COR-L47 (cell line): Measurements from ENCODE around the gene MACF1.
A peak's percentile ranks its signal among the peaks of the same experiment; 100 is the strongest.

Experiments
- DNase-seq: peaks from one replicate; lab custom pipeline; 2025; lab: John Stamatoyannopoulos, UW

MACF1 gene

GRCh38 chr1:39266792-39267191 is 62.3 kb downstream of the MACF1 start:
- no peak for DNase-seq

GRCh38 chr1:39268112-39268581 is 63.7 kb downstream of the MACF1 start:
- peak; percentile 59 for DNase-seq

- DNase-seq = peak; percentile 15
These were observed 64.4 kb downstream of the MACF1 start for GRCh38 chr1:39268906-39269305.

- DNase-seq = no peak
These were observed 64.9 kb downstream of the MACF1 start for GRCh38 chr1:39269349-39269748.

- DNase-seq = peak; percentile 9
These were observed 65.4 kb downstream of the MACF1 start for GRCh38 chr1:39269791-39270342.

- DNase-seq = no peak
These were observed 65.9 kb downstream of the MACF1 start for GRCh38 chr1:39270368-39270767.

GRCh38 chr1:39272027-39272797 is 67.7 kb downstream of the MACF1 start:
- peak; percentile 25 for DNase-seq

GRCh38 chr1:39272798-39273469 is 68.4 kb downstream of the MACF1 start:
- DNase-seq = no peak

GRCh38 chr1:39275836-39276507 is 71.5 kb downstream of the MACF1 start:
- DNase-seq = no peak

GRCh38 chr1:39277879-39278278 is 73.4 kb downstream of the MACF1 start:
- DNase-seq = no peak

- DNase-seq = no peak
These were observed 78.2 kb downstream of the MACF1 start for GRCh38 chr1:39282537-39283216.

- DNase-seq = no peak
These were observed 79.4 kb downstream of the MACF1 start for GRCh38 chr1:39283858-39284257.

GRCh38 chr1:39287541-39287940 is 83.0 kb downstream of the MACF1 start:
- no peak for DNase-seq

GRCh38 chr1:39288735-39289465 is 84.4 kb downstream of the MACF1 start:
- DNase-seq = no peak

- DNase-seq = no peak
These were observed 87.9 kb downstream of the MACF1 start for GRCh38 chr1:39292401-39292800.

- DNase-seq = no peak
These were observed 89.0 kb downstream of the MACF1 start for GRCh38 chr1:39293375-39294070.

- DNase-seq = no peak
These were observed 90.0 kb downstream of the MACF1 start for GRCh38 chr1:39294531-39294930.

- DNase-seq = no peak
These were observed 91.4 kb downstream of the MACF1 start for GRCh38 chr1:39295901-39296300.

- no peak for DNase-seq
These were observed 93.1 kb downstream of the MACF1 start for GRCh38 chr1:39297551-39297950.

GRCh38 chr1:39301606-39302005 is 97.1 kb downstream of the MACF1 start:
- no peak for DNase-seq

GRCh38 chr1:39305555-39305954 is 101.1 kb downstream of the MACF1 start:
- no peak for DNase-seq
